ENCODE data around the gene ERICH4. TPM values are rescaled to one million over a fixed set of nuclear protein-coding genes. Genes with fewer than 3 reads are reported as not detected.
"Not testable (repeated sequence)": the region's sequence is repeated elsewhere in the genome, so short reads cannot be mapped to it uniquely, and the experiment has no call there.

Gene ERICH4
- total RNA-seq, 2 donors from 2014 or later = not detected

DNA sequence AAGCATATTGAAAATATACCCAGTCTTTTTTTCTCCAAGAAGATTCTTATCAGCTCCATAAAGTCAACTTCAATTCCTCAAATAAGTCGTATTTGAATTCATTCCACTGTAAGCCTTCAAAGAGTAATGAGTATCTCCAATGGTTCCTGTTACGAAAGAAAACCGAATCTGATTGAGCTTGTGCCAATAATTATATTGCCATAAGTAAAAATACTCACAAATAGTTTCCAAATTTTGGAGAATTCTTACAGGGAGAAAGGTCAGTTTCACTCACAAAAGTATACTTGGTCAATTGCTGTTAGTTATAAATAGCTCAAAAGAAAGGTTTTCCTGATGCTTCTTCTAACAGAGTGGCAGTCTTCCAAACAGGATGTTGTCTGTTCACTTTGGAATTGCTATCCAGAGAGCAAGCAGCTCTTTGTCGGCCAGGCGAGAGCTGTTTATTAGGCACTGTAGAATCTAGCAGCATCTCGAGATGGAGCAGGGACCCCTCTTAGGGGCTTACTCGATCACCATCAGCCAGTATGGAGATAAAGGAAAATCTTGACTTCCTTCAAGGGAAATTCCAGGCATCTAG lies 13.5 kb downstream of the ERICH4 start:
- no peak for DNase-seq
- Histone ChIP-seq H3K27ac (no peak overlapping the region), H3K4me3 (no peak overlapping the region), H3K9ac (ENCODE audit: low read depth in 2 of 2, low read length in 2 of 2) (no peak overlapping the region), H3K9me3 (no peaks in the 10 kb centered on the region), H3K27me3 (no peaks in the 10 kb centered on the region), H3K36me3 (no peaks in the 10 kb centered on the region), H3K4me1 (no peaks in the 10 kb centered on the region)
- intact Hi-C loops (cut with DNase I) = no loop called here
- TF ChIP-seq, protein P1, sequence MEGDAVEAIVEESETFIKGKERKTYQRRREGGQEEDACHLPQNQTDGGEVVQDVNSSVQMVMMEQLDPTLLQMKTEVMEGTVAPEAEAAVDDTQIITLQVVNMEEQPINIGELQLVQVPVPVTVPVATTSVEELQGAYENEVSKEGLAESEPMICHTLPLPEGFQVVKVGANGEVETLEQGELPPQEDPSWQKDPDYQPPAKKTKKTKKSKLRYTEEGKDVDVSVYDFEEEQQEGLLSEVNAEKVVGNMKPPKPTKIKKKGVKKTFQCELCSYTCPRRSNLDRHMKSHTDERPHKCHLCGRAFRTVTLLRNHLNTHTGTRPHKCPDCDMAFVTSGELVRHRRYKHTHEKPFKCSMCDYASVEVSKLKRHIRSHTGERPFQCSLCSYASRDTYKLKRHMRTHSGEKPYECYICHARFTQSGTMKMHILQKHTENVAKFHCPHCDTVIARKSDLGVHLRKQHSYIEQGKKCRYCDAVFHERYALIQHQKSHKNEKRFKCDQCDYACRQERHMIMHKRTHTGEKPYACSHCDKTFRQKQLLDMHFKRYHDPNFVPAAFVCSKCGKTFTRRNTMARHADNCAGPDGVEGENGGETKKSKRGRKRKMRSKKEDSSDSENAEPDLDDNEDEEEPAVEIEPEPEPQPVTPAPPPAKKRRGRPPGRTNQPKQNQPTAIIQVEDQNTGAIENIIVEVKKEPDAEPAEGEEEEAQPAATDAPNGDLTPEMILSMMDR (IDR thresholded peaks at IDR 0.05) = no peak

DNA sequence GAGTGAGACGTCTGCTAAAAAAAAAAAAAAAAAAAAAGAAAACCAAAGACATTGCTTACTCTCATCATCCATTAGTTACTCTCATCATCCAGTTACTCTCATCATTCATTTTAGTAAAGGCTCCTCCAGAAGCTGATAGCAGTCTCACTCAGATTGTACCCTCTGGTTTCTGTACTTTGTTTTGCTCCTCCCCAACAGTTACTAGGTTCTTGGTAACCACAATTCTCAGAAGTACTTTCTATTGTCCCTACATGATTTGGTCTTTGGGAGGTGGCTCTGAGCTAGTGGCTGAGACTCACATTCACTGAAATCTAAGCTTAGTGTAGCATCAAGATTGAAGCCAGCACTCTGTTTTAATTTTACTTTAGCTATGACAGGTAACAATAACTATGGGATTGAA lies 14.3 kb downstream of the ERICH4 start:
- H3K27me3 ChIP-seq = no peaks in the 10 kb centered on the region
- H3K27ac ChIP-seq = no peak overlapping the region

DNA sequence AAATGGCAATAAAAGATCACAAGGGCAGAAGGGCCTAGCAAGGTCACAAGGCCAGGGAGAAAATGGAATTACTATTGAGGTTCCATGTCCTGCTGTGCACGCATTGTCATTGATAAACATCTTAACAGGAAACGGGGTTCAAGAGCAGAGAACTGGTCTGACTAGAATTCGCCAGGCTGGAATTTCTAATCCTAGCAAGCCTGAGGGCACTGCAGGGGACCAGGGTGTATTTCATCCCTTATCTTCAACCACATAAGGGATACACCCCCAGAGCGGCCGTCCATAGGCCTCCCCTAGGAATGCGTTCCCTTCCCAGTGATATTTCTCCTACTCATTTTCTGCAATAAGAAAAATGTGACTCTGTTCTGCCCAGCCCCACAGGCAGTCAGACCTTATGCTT lies 19.5 kb downstream of the ERICH4 start:
- H3K27me3 ChIP-seq = peaks cover 6% of the 10 kb centered on the region

More for the DNA sequence above, 14.3 kb downstream of the ERICH4 start:
- TF ChIP-seq, protein P1 (IDR thresholded peaks at IDR 0.05) = no peak
- H3K4me3 ChIP-seq = no peak overlapping the region
- no peak overlapping the region for H3K9ac ChIP-seq (ENCODE audit: low read depth in 2 of 2, low read length in 2 of 2)
- intact Hi-C loops (cut with DNase I) = no loop called here
- no peaks in the 10 kb centered on the region for H3K4me1 ChIP-seq
- no peaks in the 10 kb centered on the region for H3K9me3 ChIP-seq
- no peak for DNase-seq
- H3K36me3 ChIP-seq = no peaks in the 10 kb centered on the region

DNA sequence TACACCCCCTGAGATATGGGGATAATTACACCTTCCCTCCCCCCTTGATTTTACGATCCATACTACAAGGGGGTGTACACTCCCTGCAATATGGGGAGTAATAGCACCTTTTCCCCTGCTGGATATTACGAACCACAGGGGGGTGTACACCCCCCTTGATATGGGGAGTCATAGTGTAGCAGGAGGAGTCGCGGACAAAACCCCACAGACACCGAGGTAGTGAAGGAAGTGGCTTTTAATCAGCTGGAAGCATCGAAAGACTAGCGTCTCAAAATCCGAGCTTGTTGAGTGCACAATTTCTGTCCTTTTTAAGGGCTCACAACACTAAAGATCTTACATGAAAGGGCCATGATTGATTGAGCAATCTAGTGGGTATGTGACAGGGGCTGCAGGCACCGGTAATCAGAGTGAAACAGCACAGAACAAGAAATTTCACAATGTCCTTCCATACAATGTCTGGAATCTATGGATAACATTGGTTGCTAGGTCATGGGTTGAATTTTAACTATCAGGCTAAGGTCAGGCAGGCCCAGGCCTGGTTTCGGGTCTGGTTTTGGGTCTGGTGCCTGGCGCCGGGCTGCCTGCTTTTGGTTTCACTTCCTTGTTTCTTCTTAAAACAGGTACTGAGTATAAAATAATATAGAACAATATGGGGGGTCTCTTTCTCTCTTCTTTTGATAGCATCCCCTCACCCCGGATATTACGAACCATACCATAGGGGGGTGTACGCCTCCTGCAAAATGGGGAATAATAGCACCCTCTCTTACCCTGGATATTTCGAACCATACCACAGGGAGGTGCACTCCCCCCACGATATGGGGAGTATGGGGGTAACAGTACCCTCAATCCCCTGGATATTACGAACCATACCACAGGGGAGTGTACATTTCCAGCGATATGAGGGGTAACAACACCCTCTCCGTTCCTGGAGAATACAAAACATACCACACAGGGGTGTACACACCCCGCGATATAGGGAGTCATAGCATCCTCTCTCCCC lies 20.6 kb downstream of the ERICH4 start:
- H3K36me3 ChIP-seq; H3K27me3 ChIP-seq; H3K9me3 ChIP-seq; H3K4me3 ChIP-seq; H3K9ac ChIP-seq (ENCODE audit: low read depth in 2 of 2, low read length in 2 of 2); H3K4me1 ChIP-seq; H3K27ac ChIP-seq; DNase-seq; intact Hi-C loops (cut with DNase I): not testable (repeated sequence)

More for the DNA sequence above, 19.5 kb downstream of the ERICH4 start:
- H3K27ac ChIP-seq = no peak overlapping the region
- no peaks in the 10 kb centered on the region for H3K9me3 ChIP-seq
- H3K9ac ChIP-seq (ENCODE audit: low read depth in 2 of 2, low read length in 2 of 2) = no peak overlapping the region
- TF ChIP-seq, protein P1 (IDR thresholded peaks at IDR 0.05) = no peak
- no peaks in the 10 kb centered on the region for H3K4me1 ChIP-seq
- H3K4me3 ChIP-seq = no peak overlapping the region
- intact Hi-C loops (cut with DNase I) = no loop called here
- H3K36me3 ChIP-seq = no peaks in the 10 kb centered on the region
- no peak for DNase-seq

DNA sequence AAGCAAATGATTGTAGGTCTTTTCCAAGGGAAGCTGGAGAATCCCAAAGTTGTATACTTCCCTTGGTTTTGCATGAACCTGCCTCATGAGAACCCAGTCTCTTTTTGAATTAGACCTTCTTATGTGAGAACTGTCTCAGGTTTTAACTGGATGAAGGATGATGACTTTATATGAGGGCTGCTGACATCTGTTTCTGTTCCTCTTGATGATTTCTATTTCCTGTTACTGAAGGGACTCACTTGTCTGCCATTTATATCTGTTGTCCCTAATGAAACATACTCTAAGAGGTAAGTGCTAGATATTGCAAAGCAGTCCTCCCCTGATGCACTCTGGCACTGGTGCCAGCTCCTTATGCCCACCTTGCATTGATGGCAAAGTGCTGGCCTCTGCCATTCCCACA lies 33.6 kb downstream of the ERICH4 start:
- DNase-seq = no peak
- Histone ChIP-seq H3K27me3 (no peaks in the 10 kb centered on the region), H3K9ac (ENCODE audit: low read depth in 2 of 2, low read length in 2 of 2) (no peak overlapping the region), H3K36me3 (no peaks in the 10 kb centered on the region), H3K4me3 (no peak overlapping the region), H3K27ac (no peak overlapping the region), H3K4me1 (no peaks in the 10 kb centered on the region), H3K9me3 (no peaks in the 10 kb centered on the region)
- TF ChIP-seq, protein P1 (IDR thresholded peaks at IDR 0.05) = no peak
- intact Hi-C loops (cut with DNase I) = no loop called here

DNA sequence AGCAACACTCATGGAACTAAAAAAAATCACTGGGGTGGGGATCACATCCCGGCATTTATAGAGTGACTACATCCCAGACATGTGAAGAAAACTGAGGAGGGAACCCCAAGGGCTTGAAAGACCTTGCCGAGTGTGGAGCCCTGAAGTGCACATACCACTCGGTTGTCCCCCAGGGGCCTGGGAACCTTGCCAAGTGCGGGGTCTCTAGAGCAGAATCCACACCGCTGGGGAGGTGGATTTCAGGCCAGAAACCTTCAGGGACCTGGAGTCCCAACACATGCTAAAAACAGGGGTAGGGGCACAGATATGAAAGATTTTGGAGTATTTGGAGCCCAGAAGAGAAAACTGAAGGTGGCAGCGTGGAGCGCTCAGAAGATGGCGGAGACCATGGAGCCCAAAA lies 35.2 kb downstream of the ERICH4 start:
- Histone ChIP-seq H3K36me3 (no peaks in the 10 kb centered on the region), H3K27me3 (no peaks in the 10 kb centered on the region), H3K9ac (ENCODE audit: low read depth in 2 of 2, low read length in 2 of 2) (no peak overlapping the region), H3K27ac (no peak overlapping the region), H3K4me3 (no peak overlapping the region), H3K9me3 (no peaks in the 10 kb centered on the region), H3K4me1 (no peaks in the 10 kb centered on the region)
- intact Hi-C loops (cut with DNase I) = no loop called here
- TF ChIP-seq, protein P1 (IDR thresholded peaks at IDR 0.05) = no peak
- DNase-seq = no peak
